K562 (cell line): ENCODE results near the gene USP5. TPM values are rescaled to one million over a fixed set of nuclear protein-coding genes. Genes with fewer than 3 reads are reported as not detected.

Experiments
- ARID4B ChIP-seq: sonication (generic); formaldehyde crosslinking; IDR thresholded peaks from 2 replicates; pipeline ENCODE4 v1.8.0; 2022; ENCODE audit warnings: mild to moderate bottlenecking, missing genetic modification reagents
- BRF2 ChIP-seq: IDR thresholded peaks from 3 replicates; pipeline ENCODE4 v1.6.1; 2011; ENCODE audit warnings: borderline replicate concordance, mild to moderate bottlenecking; ENCODE audit not compliant: insufficient read length, insufficient read depth
- GTF2E2 ChIP-seq: fragments of 200-800 bp; sonication (Bioruptor generic); IDR thresholded peaks from 2 replicates; pipeline ENCODE4 v1.6.1; 2016; ENCODE audit warnings: missing genetic modification characterization, missing compliant biosample characterization
- MAZ ChIP-seq, 2 experiments: fragments of 450-650 bp in 1 of 2; sonication (generic) in 1 of 2; formaldehyde crosslinking; IDR thresholded peaks in 1 of 2; conservative IDR thresholded peaks in 1 of 2; 2 replicates each; pipeline versions ENCODE4 v1.4.0 to v1.5.0; 2020; ENCODE audit warnings: mild to moderate bottlenecking in 1 of 2, missing genetic modification reagents in 1 of 2
- STAT6 ChIP-seq: sonication (generic); formaldehyde crosslinking; IDR thresholded peaks from 2 replicates; pipeline ENCODE4 v1.8.1; 2023; ENCODE audit warnings: mild to moderate bottlenecking, missing genetic modification reagents
- XRCC5 ChIP-seq: fragments of 200-400 bp; formaldehyde crosslinking; IDR thresholded peaks from 2 replicates; pipeline ENCODE4 v1.6.1; 2017; ENCODE audit warnings: low read depth, mild to moderate bottlenecking, low read length
- polyA plus RNA-seq, 8 experiments: library from polyadenylated mRNA; depleted of rRNA in 4 of 8; stranded (reverse) in 5 of 8; unstranded in 3 of 8; fragments of >200 nt; fragmentation: Nextera tagmentation in 2 of 8; fragmentation: Illumina TruSeq in 1 of 8; extraction: Ambion mirVana in 2 of 8; extraction: Trizol in 1 of 8; gene quantifications; 2 replicates each; pipeline versions ENCODE4 v1.2.1 to v1.2.3, GENCODE V29; 2011 to 2014; ENCODE audit warnings: inconsistent platforms in 1 of 8, missing spikeins in 1 of 8
- total RNA-seq, 7 experiments: library from RNA; depleted of rRNA in 6 of 7; stranded (reverse); fragments of >200 nt in 6 of 7; fragmentation: Illumina TruSeq in 2 of 7; extraction: Trizol in 2 of 7; gene quantifications; 2 replicates each; pipeline versions ENCODE4 v1.2.1 to v1.2.3, GENCODE V29; 2011 to 2021; ENCODE audit warnings: low replicate concordance in 1 of 7

USP5 gene
- total and polyA plus RNA-seq, 9 of the 15 experiments (the other 6 are each of a cell fraction or from before 2014, with no cell fraction given) = 1.4 to 107 (median 48.6) TPM

- TF ChIP-seq MAZ (CRISPR knock-in tag; conservative IDR thresholded peaks at IDR 0.05 in 1 of 2, IDR thresholded peaks at IDR 0.05 in 1 of 2) (no peak), BRF2 (no peak), XRCC5 (no peak), ARID4B (CRISPR knock-in tag) (no peak), GTF2E2 (tag) (no peak), STAT6 (CRISPR knock-in tag) (no peak)
These were observed 48.0 kb downstream of the USP5 start (continued) for GRCh38 chr12:6899837-6900519.
